GM19238 (cell line): ENCODE results near the gene DPP6.

Experiments used
- DNase-seq: peaks from one replicate; pipeline ENCODE4 v3.0.0; 2011; ENCODE audit warnings: low spot score; ENCODE audit not compliant: insufficient read length

Gene DPP6

GRCh38 chr7:154767142-154767541, 714.9 kb downstream of the DPP6 start:
- DNase-seq, result no peak

- no peak for DNase-seq
Observed at GRCh38 chr7:154767821-154768415, 715.7 kb downstream of the DPP6 start.

- DNase-seq, result no peak
Observed at GRCh38 chr7:154769001-154769400, 716.8 kb downstream of the DPP6 start.

GRCh38 chr7:154769527-154769926, 717.3 kb downstream of the DPP6 start:
- no peak for DNase-seq

GRCh38 chr7:154770361-154770760, 718.2 kb downstream of the DPP6 start:
- DNase-seq, result no peak

GRCh38 chr7:154770962-154771361, 718.8 kb downstream of the DPP6 start:
- no peak for DNase-seq

- no peak for DNase-seq
Observed at GRCh38 chr7:154774303-154774969, 722.2 kb downstream of the DPP6 start.

GRCh38 chr7:154775681-154776080, 723.5 kb downstream of the DPP6 start:
- no peak for DNase-seq

- no peak for DNase-seq
Observed at GRCh38 chr7:154776350-154776749, 724.2 kb downstream of the DPP6 start.

GRCh38 chr7:154777023-154777422, 724.8 kb downstream of the DPP6 start:
- no peak for DNase-seq

- DNase-seq, result no peak
Observed at GRCh38 chr7:154777489-154777888, 725.3 kb downstream of the DPP6 start.

- DNase-seq, result no peak
Observed at GRCh38 chr7:154777908-154778307, 725.7 kb downstream of the DPP6 start.

GRCh38 chr7:154781369-154782303, 729.4 kb downstream of the DPP6 start:
- no peak for DNase-seq

- no peak for DNase-seq
Observed at GRCh38 chr7:154783281-154783909, 731.2 kb downstream of the DPP6 start.

- DNase-seq, result no peak
Observed at GRCh38 chr7:154785898-154786297, 733.7 kb downstream of the DPP6 start.

- no peak for DNase-seq
Observed at GRCh38 chr7:154789404-154789803, 737.2 kb downstream of the DPP6 start.

GRCh38 chr7:154791611-154792010, 739.4 kb downstream of the DPP6 start:
- no peak for DNase-seq

- no peak for DNase-seq
Observed at GRCh38 chr7:154792436-154793055, 740.3 kb downstream of the DPP6 start.

- DNase-seq, result no peak
Observed at GRCh38 chr7:154794147-154794780, 742.1 kb downstream of the DPP6 start.

- DNase-seq, result no peak
Observed at GRCh38 chr7:154795014-154795413, 742.8 kb downstream of the DPP6 start.

GRCh38 chr7:154795437-154795836, 743.2 kb downstream of the DPP6 start:
- DNase-seq, result no peak
